ENCODE results near the gene CST11.

Gene CST11

DNA sequence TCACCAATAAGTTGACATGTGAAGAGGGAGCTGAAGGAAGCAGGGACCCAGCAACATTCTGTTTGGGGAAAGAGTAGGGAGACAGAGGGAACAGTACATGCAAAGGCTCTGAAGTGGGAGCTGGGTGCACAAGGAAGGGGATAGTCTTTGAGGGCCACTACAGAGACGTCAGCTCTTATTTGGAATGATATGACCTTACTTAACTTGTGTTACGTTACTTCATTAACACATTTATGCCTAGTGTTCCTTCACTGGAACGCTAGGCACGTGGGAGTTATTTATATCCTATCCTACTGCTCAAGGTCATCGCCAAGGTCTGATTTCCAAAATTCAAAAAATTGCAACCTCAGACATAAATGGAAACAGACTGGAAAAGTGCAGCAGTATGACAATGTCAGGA, 51.6 kb downstream of the CST11 start:
- H2AFZ ChIP-seq (ENCODE audit: low read length) = no peak overlapping the region
- TF ChIP-seq EZH2phosphoT487 (IDR thresholded peaks at IDR 0.05; ENCODE audit: borderline replicate concordance) (no peak), CTCF (conservative IDR thresholded peaks at IDR 0.05; ENCODE audit: low read length) (no peak)
- H3K79me2 ChIP-seq (ENCODE audit: insufficient read depth, low read length) = peaks cover 43% of the 10 kb centered on the region
- H3K4me2 ChIP-seq (ENCODE audit: low read depth, low read length, poor library complexity, severe bottlenecking) = no peak overlapping the region
- peaks cover 13% of the 10 kb centered on the region for H3K4me1 ChIP-seq (ENCODE audit: insufficient read depth, low read length, poor library complexity, severe bottlenecking)
- no peaks in the 10 kb centered on the region for H3K9me2 ChIP-seq (replicated peaks; ENCODE audit: low read depth, low read length)
- no peaks in the 10 kb centered on the region for H3K9me3 ChIP-seq (ENCODE audit: insufficient read depth, low read depth, low read length)
- no peaks in the 10 kb centered on the region for H3K27me3 ChIP-seq (ENCODE audit: insufficient read depth, low read length, poor library complexity, severe bottlenecking)
- peaks cover 6% of the 10 kb centered on the region; the same call in 1 of the 2 replicates for H3K36me3 ChIP-seq (ENCODE audit: insufficient read depth, low read length)
- no peaks in the 10 kb centered on the region for H3F3A ChIP-seq (ENCODE audit: low read depth)
- no peak overlapping the region for H3K9ac ChIP-seq (ENCODE audit: low read depth, low read length, poor library complexity, severe bottlenecking)
- no peak overlapping the region for H3K4me3 ChIP-seq (ENCODE audit: low read length, poor library complexity, severe bottlenecking)
- H4K20me1 ChIP-seq (ENCODE audit: insufficient read depth, low read length, poor library complexity, severe bottlenecking) = peaks cover 3% of the 10 kb centered on the region
